ENCODE data around the gene KAT6B. TPM values are rescaled to one million over a fixed set of nuclear protein-coding genes. Genes with fewer than 3 reads are reported as not detected.
A peak's percentile ranks its signal among the peaks of the same experiment; 100 is the strongest.

The KAT6B gene
- total and polyA plus RNA-seq, 8 donors: 27.6 to 48.1 (median 42.3) TPM

GRCh38 chr10:75029857-75030256 lies 203.5 kb downstream of the KAT6B start:
- no peaks in the 10 kb centered on the region for H3K4me1 ChIP-seq
- no peak overlapping the region for H3K27ac ChIP-seq
- intact Hi-C loops (cut with DNase I): no loop called here
- H3K9me3 ChIP-seq: no peaks in the 10 kb centered on the region
- DNase-seq: peak in 3 of 4 donors; percentile 58 to 96 (median 90)
- H3K36me3 ChIP-seq: peaks cover 0 to 50% of the 10 kb centered on the region in 2 donors
- H3K4me3 ChIP-seq: no peak overlapping the region
- no peak for TF ChIP-seq CTCF (IDR thresholded peaks at IDR 0.05)
- no peaks in the 10 kb centered on the region for H3K27me3 ChIP-seq
- ATAC-seq: peak; percentile 59

GRCh38 chr10:75030371-75030770 lies 204.0 kb downstream of the KAT6B start:
- intact Hi-C loops (cut with DNase I): no loop called here
- Histone ChIP-seq H3K27ac (no peak overlapping the region), H3K4me1 (no peaks in the 10 kb centered on the region), H3K9me3 (no peaks in the 10 kb centered on the region), H3K27me3 (no peaks in the 10 kb centered on the region), H3K36me3 (peaks cover 0 to 45% of the 10 kb centered on the region in 2 donors), H3K4me3 (no peak overlapping the region)
- DNase-seq (no peak), ATAC-seq (no peak)
- no peak for TF ChIP-seq CTCF (IDR thresholded peaks at IDR 0.05)

GRCh38 chr10:75032119-75032518 lies 205.7 kb downstream of the KAT6B start:
- H3K9me3 ChIP-seq: no peaks in the 10 kb centered on the region
- no peaks in the 10 kb centered on the region for H3K4me1 ChIP-seq
- DNase-seq (no peak), ATAC-seq (no peak)
- intact Hi-C loops (cut with DNase I): no loop called here
- peaks cover 0 to 27% of the 10 kb centered on the region in 2 donors for H3K36me3 ChIP-seq
- no peaks in the 10 kb centered on the region for H3K27me3 ChIP-seq
- no peak overlapping the region for H3K4me3 ChIP-seq
- no peak for TF ChIP-seq CTCF (IDR thresholded peaks at IDR 0.05)
- no peak overlapping the region for H3K27ac ChIP-seq

- no peaks in the 10 kb centered on the region for H3K27me3 ChIP-seq
- no peak for DNase-seq
- peaks cover 0 to 25% of the 10 kb centered on the region in 2 donors for H3K36me3 ChIP-seq
- no peak overlapping the region for H3K27ac ChIP-seq
- no peak for ATAC-seq
- intact Hi-C loops (cut with DNase I): no loop called here
- H3K9me3 ChIP-seq: no peaks in the 10 kb centered on the region
- H3K4me1 ChIP-seq: no peaks in the 10 kb centered on the region
- TF ChIP-seq CTCF (IDR thresholded peaks at IDR 0.05): no peak
- no peak overlapping the region for H3K4me3 ChIP-seq
Measured at GRCh38 chr10:75032813-75033212, 206.4 kb downstream of the KAT6B start.

GRCh38 chr10:75033399-75034130 lies 207.2 kb downstream of the KAT6B start:
- Histone ChIP-seq H3K27ac (peak overlapping the region in 1 of 2 donors; percentile 53), H3K36me3 (peaks cover 0 to 23% of the 10 kb centered on the region in 2 donors), H3K4me1 (no peaks in the 10 kb centered on the region), H3K9me3 (no peaks in the 10 kb centered on the region), H3K4me3 (no peak overlapping the region), H3K27me3 (no peaks in the 10 kb centered on the region)
- TF ChIP-seq CTCF (IDR thresholded peaks at IDR 0.05): no peak
- ATAC-seq: no peak
- intact Hi-C loops (cut with DNase I): no loop called here
- no peak for DNase-seq

Measured in left lung (tissue), 10 donors.